OCI-LY7 (cell line): Measurements from ENCODE around the gene PTRH1. TPM values are rescaled to one million over a fixed set of nuclear protein-coding genes. Genes with fewer than 3 reads are reported as not detected.
A peak's percentile ranks its signal among the peaks of the same experiment; 100 is the strongest.

Source experiments
- BruUV-seq: library from RNA; stranded (reverse); fragments of 400-500 nt; replicated peaks from 2 replicates; lab custom pipeline; 2021; lab: Mats Ljungman, UMichigan
- CTCF ChIA-PET: fragments of 300-600 bp; sonication (Branson Sonifier 250); formaldehyde crosslinking; loops from one replicate; lab custom pipeline; 2022; ENCODE audit warnings: antibody characterized with exemption; ENCODE audit not compliant: unreplicated experiment; lab: Charles Lee
- POLR2A ChIA-PET: fragments of 300-600 bp; sonication (Branson Sonifier 250); formaldehyde crosslinking; loops from one replicate; lab custom pipeline; 2022; ENCODE audit warnings: antibody characterized with exemption; lab: Charles Lee
- DNase-seq: peaks from one replicate; pipeline ENCODE4 v3.0.0-alpha.2; 2015; ENCODE audit warnings: low spot score
- H2AFZ ChIP-seq: fragments of 200-600 bp; sonication (generic), shearing (Covaris generic); 2 replicates; pipeline ENCODE4 v1.6.1; 2014; ENCODE audit warnings: mild to moderate bottlenecking, antibody characterized with exemption, low read length, moderate library complexity
- H3K27ac ChIP-seq: fragments of 200-600 bp; sonication (generic); 2 replicates; pipeline ENCODE4 v1.5.1; 2014; ENCODE audit warnings: mixed run types, low read depth, mild to moderate bottlenecking, moderate library complexity, low read length, inconsistent platforms; ENCODE audit not compliant: poor library complexity, severe bottlenecking
- H3K36me3 ChIP-seq: fragments of 200-600 bp; sonication (generic); 2 replicates; pipeline ENCODE4 v1.6.1; 2014; ENCODE audit warnings: mild to moderate bottlenecking, antibody characterized with exemption, low read length, moderate library complexity, mixed read lengths; ENCODE audit not compliant: insufficient read depth
- H3K4me1 ChIP-seq: fragments of 200-600 bp; sonication (generic); 2 replicates; pipeline ENCODE4 v1.5.1; 2014; ENCODE audit warnings: mild to moderate bottlenecking, low read length; ENCODE audit not compliant: insufficient read depth, poor library complexity, severe bottlenecking
- H3K4me2 ChIP-seq: fragments of 200-600 bp; sonication (generic); 2 replicates; pipeline ENCODE4 v1.6.1; 2014; ENCODE audit warnings: mild to moderate bottlenecking, low read length
- H3K4me3 ChIP-seq: fragments of 200-600 bp; sonication (generic); 2 replicates; pipeline ENCODE4 v1.5.1; 2014; ENCODE audit warnings: mild to moderate bottlenecking, low read depth, low read length; ENCODE audit not compliant: poor library complexity, severe bottlenecking
- H3K79me2 ChIP-seq: fragments of 200-600 bp; sonication (generic); 2 replicates; pipeline ENCODE4 v1.6.1; 2016; ENCODE audit warnings: low read depth, mild to moderate bottlenecking, low read length, moderate library complexity, mixed read lengths; ENCODE audit not compliant: insufficient read depth
- H3K9me2 ChIP-seq: fragments of 200-600 bp; sonication (generic); 2 replicates; pipeline ENCODE4 v1.6.1; 2016; ENCODE audit warnings: mild to moderate bottlenecking, low read length, mixed read lengths; ENCODE audit not compliant: insufficient read depth
- H3K9me3 ChIP-seq: fragments of 200-600 bp; sonication (generic); 2 replicates; pipeline ENCODE4 v1.6.1; 2014; ENCODE audit warnings: mild to moderate bottlenecking, mixed run types, low read length, mixed read lengths
- H4K20me1 ChIP-seq: fragments of 200-600 bp; sonication (generic); 2 replicates; pipeline ENCODE4 v1.6.1; 2014; ENCODE audit warnings: mild to moderate bottlenecking, antibody characterized with exemption, low read length, moderate library complexity, mixed read lengths; ENCODE audit not compliant: insufficient read depth
- CTCF ChIP-seq: fragments of 200-600 bp; sonication (generic); conservative IDR thresholded peaks from 2 replicates; pipeline ENCODE4 v1.5.1; 2014; ENCODE audit warnings: mild to moderate bottlenecking, antibody characterized with exemption, low read length, moderate library complexity, mixed read lengths
- EZH2phosphoT487 ChIP-seq: fragments of 200-600 bp; sonication (generic); IDR thresholded peaks from 2 replicates; pipeline ENCODE4 v1.6.1; 2018; ENCODE audit warnings: low read depth, borderline replicate concordance, mild to moderate bottlenecking, mixed run types, antibody characterized with exemption, low read length, moderate library complexity, mixed read lengths
- intact Hi-C: fragments of 100-400 bp; cut with micrococcal nuclease; formaldehyde crosslinking; loops from one replicate; pipeline ENCODE4 v1.10.0; 2022; ENCODE audit not compliant: unreplicated experiment
- total RNA-seq, 2 experiments: library from RNA; depleted of rRNA in 1 of 2; stranded (reverse); fragments of >200 nt in 1 of 2; shearing (Covaris generic) in 1 of 2; gene quantifications; 2 replicates each; pipeline ENCODE4 v1.2.3, GENCODE V29; 2014 to 2022

The PTRH1 gene
- total RNA-seq, 2 experiments from 2014 or later = 8.9 to 11.1 TPM

GRCh38 chr9:127714951-127715469 is 453 bp downstream of the PTRH1 start:
- H3K4me3 ChIP-seq = peak overlapping the region; percentile 72
- DNase-seq = no peak
- ChIA-PET CTCF (no interaction called here), POLR2A (interaction anchor here (0.6 to 1.1 kb wide), 3 partner anchors 10 to 66 kb away, joined by 3 read pairs; no protein-coding TSS in a partner anchor)
- peaks cover 27% of the 10 kb centered on the region for H3K4me1 ChIP-seq
- BruUV-seq = no TSS peak
- no peaks in the 10 kb centered on the region for H3K9me2 ChIP-seq
- H4K20me1 ChIP-seq = no peaks in the 10 kb centered on the region; the same call in 1 of the 2 replicates
- peak overlapping the region; percentile 59 for H2AFZ ChIP-seq
- TF ChIP-seq CTCF = no peak
- no peak for TF ChIP-seq EZH2phosphoT487
- intact Hi-C loops = no loop called here
- no peaks in the 10 kb centered on the region for H3K79me2 ChIP-seq
- no peaks in the 10 kb centered on the region for H3K36me3 ChIP-seq
- no peak overlapping the region for H3K27ac ChIP-seq
- no peaks in the 10 kb centered on the region for H3K9me3 ChIP-seq
- peak overlapping the region; percentile 92 for H3K4me2 ChIP-seq

GRCh38 chr9:127714020-127714750 is 1.3 kb downstream of the PTRH1 start:
- DNase-seq = no peak
- TF ChIP-seq CTCF (no peak), EZH2phosphoT487 (no peak)
- peak overlapping the region; percentile 72 for H3K4me3 ChIP-seq
- peaks cover 19% of the 10 kb centered on the region for H3K4me1 ChIP-seq
- no peaks in the 10 kb centered on the region for H3K9me3 ChIP-seq
- H3K36me3 ChIP-seq = no peaks in the 10 kb centered on the region
- ChIA-PET POLR2A (interaction anchor here (1.1 kb wide), 1 partner anchor 15 kb away, joined by 3 read pairs; no protein-coding TSS in a partner anchor), CTCF (no interaction called here)
- no peaks in the 10 kb centered on the region; the same call in 1 of the 2 replicates for H4K20me1 ChIP-seq
- H3K9me2 ChIP-seq = no peaks in the 10 kb centered on the region
- H3K4me2 ChIP-seq = peak overlapping the region; percentile 92
- intact Hi-C loops = no loop called here
- no peaks in the 10 kb centered on the region for H3K79me2 ChIP-seq
- BruUV-seq = no TSS peak
- H2AFZ ChIP-seq = no peak overlapping the region
- H3K27ac ChIP-seq = no peak overlapping the region

GRCh38 chr9:127712867-127713266 is 2.6 kb downstream of the PTRH1 start:
- H3K9me2 ChIP-seq = no peaks in the 10 kb centered on the region
- intact Hi-C loops = no loop called here

More at GRCh38 chr9:127712867-127713266, 2.6 kb downstream of the PTRH1 start:
- Histone ChIP-seq H3K27ac (no peak overlapping the region), H2AFZ (no peak overlapping the region), H3K4me2 (no peak overlapping the region), H3K79me2 (no peaks in the 10 kb centered on the region), H3K4me1 (peaks cover 17% of the 10 kb centered on the region), H3K9me3 (no peaks in the 10 kb centered on the region), H3K36me3 (no peaks in the 10 kb centered on the region), H3K4me3 (no peak overlapping the region), H4K20me1 (no peaks in the 10 kb centered on the region; the same call in 1 of the 2 replicates)
- TF ChIP-seq CTCF (no peak), EZH2phosphoT487 (no peak)
- ChIA-PET CTCF (no interaction called here), POLR2A (no interaction called here)
- no peak for DNase-seq
- BruUV-seq = no TSS peak
